Activated T-helper 9 cell treated with anti-CD3 and anti-CD28 coated beads, Interleukin-2, amount 50 U/mL, for 16 hours (primary cell): ENCODE data around the gene COX5A.
"Not testable (repeated sequence)": the region's sequence is repeated elsewhere in the genome, so short reads cannot be mapped to it uniquely, and the experiment has no call there.

ENCODE experiments used
- DNase-seq: peaks from one replicate; pipeline ENCODE4 v3.0.0-alpha.2; 2020; ENCODE audit warnings: low read depth

COX5A gene

GRCh38 chr15:74896316-74896715 lies 41.6 kb downstream of the COX5A start:
- no peak for DNase-seq

- no peak for DNase-seq
These were observed 42.0 kb downstream of the COX5A start for GRCh38 chr15:74895830-74896229.

GRCh38 chr15:74894383-74894782 lies 43.5 kb downstream of the COX5A start:
- DNase-seq = not testable (repeated sequence)

GRCh38 chr15:74893627-74894026 lies 44.2 kb downstream of the COX5A start:
- no peak for DNase-seq

DNA sequence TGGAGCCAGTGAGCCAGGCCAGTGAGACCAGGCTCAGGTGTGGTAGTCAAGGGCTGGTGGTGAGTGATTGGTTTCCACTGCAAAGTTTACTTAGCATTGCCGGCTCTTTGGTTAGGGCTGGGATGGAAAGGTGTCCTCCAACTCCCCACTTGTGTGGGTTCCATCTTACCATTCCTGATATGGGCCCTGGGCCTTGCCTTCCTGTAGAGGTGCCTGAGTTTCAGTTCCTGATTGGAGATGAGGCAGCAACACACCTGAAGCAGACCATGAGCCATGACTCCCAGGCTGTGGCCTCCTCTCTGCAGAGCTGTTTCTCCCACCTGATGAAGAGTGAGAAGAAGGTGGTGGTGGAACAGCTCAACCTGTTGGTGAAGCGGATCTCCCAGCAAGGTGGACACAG lies 44.9 kb downstream of the COX5A start:
- DNase-seq = no peak

DNA sequence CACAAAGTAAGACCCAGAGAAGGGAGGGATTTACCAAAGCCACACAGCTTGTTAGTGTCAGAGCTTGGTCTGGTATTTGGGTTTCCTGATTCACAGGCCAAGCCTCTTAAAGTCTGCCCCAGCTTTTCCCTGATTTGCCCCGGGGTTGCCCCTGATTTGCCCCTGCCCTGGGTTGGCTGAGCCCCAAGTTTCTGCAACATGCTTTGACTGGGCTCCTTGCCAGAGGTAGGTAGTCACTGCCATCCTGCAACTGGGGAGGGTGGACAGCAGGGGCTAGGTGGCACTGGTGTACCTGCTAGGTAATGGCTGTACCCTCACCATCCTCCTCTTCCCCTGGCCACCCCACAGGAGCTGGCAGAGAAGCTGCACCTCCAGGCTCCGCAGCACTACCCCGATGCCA lies 45.6 kb downstream of the COX5A start:
- DNase-seq = no peak

- no peak for DNase-seq
These were observed 46.4 kb downstream of the COX5A start for GRCh38 chr15:74891469-74891868.

GRCh38 chr15:74890665-74890960 lies 47.3 kb downstream of the COX5A start:
- no peak for DNase-seq

DNA sequence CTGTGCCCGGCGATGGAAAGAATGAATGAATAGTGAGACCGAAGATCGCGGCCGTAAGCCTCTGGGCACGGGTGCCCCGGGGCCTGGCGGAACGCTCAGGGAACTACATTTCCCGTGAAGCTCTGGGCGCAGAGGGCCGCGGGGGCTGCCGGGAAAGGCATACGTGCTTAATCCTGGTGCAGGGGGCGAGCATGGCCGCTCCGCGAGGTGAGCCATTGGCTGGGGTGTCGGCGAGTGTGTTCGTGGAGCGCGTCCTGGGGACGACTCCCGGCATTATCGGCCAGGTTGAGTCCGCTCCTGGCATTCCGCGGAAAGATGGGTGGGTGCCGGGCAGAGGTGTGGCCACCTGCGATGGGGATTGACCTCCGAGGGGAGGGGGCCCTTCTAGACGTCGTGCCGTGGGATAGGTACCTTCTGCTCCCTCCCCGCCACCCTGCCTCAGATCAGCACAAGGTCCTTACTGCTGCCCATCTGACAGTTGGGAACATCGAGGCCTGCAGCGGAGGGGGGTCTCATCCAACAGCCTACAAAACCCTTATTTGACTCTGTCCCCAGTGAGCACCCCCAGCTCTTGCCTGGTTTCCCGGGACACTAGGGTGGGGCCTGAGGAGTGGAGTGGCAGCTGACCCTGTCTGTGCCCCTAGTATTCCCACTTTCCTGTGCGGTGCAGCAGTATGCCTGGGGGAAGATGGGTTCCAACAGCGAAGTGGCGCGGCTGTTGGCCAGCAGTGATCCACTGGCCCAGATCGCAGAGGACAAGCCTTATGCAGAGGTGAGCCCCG lies 47.8 kb downstream of the COX5A start, which contains the start of gene MPI:
TSS of gene MPI (plus strand) at position 160 of the 782 bp plus-strand sequence. CDS start at position 192, 32 bp downstream.
- peak; percentile 78 for DNase-seq

GRCh38 chr15:74889390-74889882 lies 48.4 kb downstream of the COX5A start:
- no peak for DNase-seq

DNA sequence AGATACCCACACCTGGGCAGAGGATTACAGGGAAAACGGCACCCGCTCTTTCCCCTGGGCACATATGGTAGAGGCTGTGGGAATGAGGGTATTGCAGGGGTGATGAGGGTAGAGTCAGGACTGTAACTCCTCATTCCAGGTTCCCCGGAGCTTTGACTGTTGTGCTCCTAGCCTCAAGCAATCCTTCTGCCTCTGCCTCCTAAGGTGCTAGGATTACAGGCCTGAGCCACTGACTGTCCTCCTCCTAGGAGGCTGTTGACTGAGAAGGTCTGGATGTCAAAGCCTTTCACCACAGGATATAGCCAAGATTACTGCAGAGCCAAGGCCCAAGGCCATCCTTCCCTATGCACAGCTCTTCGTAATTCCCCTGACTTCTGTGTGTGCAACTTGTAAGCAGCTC lies 49.2 kb downstream of the COX5A start:
- DNase-seq = no peak

DNA sequence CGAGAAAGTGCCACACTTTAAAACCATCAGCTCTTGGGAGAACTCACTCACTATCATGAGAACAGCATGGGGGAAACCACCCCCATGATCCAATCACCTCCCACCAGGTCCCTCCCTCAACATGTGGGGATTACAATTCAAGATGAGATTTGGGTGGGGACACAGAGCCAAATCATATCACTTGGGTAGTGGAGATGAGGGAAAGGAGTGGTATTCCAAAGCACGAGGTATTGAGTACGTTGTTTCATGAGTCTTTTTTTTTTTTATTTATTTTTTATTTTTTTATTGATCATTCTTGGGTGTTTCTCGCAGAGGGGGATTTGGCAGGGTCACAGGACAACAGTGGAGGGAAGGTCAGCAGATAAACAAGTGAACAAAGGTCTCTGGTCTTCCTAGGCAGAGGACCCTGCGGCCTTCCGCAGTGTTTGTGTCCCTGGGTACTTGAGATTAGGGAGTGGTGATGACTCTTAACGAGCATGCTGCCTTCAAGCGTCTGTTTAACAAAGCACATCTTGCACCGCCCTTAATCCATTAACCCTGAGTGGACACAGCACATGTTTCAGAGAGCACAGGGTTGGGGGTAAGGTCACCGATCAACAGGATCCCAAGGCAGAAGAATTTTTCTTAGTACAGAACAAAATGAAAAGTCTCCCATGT lies 50.2 kb downstream of the COX5A start:
- not testable (repeated sequence) for DNase-seq

DNA sequence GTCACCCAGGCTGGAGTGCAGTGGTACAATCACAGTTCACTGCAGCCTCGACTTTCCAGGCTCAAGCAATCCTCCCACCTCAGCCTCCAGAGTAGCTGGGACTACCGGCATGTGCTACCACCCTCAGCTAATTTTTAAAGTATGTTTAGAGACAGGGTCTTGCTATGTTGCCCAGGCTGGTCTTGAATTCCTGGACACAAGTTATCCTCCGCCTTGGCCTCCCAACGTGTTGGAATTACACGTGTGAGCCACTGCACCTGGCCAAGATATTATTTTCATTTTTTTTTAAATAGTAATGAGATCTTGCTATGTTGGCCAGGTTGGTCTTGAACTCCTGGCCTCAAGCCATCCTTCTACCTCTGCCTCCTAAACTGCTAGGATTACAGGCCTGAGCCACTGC lies 52.4 kb downstream of the COX5A start:
- no peak for DNase-seq

DNA sequence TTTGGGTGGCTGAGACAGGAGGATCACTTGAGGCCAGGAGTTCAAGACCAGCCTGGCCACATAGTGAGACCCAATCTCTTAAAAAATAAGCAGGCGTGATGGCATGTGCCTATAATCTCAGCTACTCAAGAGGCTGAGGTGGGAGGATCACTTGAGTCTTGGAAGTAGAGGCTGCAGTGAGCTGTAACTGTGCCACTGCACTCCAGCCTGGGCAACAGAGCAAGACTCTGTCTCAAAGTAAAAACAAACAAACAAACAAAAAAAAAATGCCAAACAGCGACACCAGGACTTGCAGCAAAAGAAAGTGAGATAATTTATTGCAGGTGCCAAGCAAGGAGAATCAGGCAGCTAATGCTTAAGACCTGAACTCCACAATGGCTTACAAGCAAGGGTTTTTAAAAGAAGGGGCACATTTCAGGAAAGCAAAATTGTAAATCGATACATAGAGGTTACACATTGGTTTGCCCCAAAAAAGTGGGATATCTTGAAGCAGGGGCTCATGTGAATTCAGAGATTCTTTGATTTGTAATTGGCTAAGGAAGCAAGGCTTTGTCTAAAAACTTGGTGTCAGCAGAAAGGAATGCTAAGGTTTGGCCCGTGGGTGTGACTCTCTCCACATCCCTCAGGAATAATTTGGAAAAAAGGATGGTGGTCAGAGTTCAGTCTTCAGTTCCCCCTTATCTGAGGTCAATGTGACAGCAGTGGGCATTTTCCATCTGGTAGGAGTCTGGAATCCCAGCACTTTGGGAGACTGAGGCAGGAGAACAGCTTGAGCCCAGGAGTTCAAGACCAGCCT lies 53.2 kb downstream of the COX5A start:
- no peak for DNase-seq

- DNase-seq = no peak
These were observed 55.3 kb downstream of the COX5A start for GRCh38 chr15:74882528-74882927.

GRCh38 chr15:74878273-74878672 lies 59.6 kb downstream of the COX5A start:
- DNase-seq = no peak

- no peak for DNase-seq
These were observed 64.0 kb downstream of the COX5A start for GRCh38 chr15:74873756-74874424.

DNA sequence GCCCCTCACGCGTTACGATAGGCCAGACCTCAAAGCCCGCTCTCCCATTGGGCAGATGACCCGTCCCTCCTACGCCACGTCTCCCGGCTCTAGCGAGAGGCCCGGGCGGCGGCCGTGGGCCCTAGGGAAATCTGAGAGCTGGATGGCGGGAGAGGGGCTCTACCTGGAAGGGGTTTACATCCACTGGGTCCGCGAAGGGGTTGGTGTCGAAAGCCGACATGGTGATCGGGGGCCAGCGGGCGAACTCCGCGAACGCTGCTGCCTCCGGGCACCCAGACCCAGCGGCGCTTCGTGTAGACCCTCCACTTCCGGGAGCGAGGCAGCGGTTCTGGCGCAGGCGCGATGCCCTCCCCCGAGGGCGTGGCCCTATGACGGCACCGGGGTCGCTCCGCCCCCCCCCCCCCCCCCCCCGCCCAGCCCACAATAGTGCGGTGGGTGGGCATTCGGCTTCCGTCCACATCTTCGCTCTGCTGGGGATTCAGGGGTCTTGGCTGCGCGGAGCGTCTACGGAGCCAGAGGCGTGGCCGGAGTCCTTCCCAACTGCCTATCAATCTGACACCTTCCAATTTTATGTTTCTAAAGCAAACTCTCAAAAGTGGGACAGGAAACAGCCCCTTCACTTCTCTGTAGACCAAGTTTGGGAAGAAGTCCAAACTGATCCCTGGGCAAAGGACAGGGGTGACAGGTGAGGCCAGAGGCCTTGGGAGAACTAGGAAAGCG lies 64.7 kb downstream of the COX5A start, which contains the start of gene SCAMP2:
TSS of gene SCAMP2 (minus strand) at position 330 of the 720 bp plus-strand sequence. CDS start at position 220, 110 bp downstream.
- peak; percentile 83 for DNase-seq

DNA sequence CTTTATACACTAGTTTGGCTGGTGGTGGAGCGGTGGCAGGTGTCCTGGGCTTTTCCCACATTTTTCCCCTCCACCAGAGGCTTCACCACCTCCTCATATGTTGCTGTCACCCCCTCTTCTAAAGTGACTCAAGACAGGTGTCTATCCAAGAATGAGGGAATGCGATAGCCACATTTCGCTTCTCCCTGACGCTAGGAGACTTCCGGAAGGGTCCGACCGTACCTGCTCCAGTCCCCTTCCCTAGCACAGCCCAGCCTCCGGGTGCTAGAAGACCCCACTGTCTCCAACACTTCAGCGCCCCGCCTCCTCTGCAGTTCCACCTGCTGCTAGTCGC lies 65.2 kb downstream of the COX5A start:
- DNase-seq = no peak

DNA sequence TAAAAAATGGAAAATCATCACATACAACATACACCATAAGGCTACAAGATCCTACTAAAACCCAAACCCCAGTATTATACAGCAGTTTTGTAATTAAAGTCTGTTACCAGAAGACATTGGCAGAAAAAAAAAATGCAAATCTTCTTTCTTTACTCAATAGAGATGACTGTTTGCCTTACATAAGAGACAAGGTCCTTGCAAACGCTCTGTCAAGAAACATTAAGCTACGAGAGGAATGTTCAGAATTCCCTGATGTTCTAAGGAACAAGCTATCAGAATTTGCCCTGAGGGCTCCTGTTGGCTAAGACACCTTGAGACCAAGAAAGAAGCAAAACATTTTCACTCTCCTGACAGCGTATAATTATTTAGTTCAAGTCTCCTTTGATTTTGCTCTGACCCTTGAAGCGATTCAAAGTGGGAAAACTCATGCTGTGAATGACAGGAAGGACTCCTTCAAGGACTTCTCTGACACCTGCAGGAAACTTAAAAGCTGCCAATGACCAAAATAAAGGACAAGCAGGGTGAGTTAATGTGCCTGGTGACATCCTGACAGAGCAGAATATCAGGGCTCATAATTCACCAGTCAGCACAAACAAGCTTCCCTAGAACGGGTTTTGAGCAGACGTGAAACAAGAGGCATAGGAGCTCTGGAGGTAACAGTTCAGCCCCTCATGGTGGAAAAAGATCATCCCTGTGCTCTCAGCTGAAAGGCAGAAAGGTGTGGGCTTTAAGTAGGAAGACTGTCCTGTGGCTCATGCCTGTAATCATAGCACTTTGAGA lies 67.2 kb downstream of the COX5A start:
- no peak for DNase-seq
